Measurements from ENCODE around the gene LITAFD. TPM values are rescaled to one million over a fixed set of nuclear protein-coding genes. Genes with fewer than 3 reads are reported as not detected.

LITAFD gene
- total and polyA plus RNA-seq, 10 of the 15 experiments (the other 5 are each of a cell fraction or from before 2014, with no cell fraction given) = not detected

DNA sequence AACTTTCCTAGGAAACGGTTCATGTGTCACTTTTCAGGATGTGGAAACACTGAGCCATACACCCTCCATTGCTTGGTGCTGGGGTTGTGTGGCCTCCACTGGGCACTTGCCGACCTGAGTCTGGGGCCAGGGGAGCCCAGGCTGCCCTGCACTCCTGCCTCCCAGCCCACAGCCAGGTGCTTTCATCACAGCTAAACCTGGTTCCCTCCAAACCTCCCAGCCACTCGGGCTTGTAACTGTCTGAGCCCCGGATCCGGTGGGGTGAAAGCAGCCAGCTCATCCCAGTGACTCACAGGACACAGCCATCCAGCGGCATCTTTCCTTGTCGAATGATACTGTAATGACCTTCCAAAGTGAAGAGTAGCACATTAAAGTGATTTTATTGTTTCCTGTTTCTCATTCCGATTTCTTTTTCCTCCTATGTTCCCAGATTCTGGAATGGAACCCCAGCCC is 33.2 kb upstream of the LITAFD start:
- no peak for ATAC-seq
- H3K36me3 ChIP-seq (ENCODE audit: control insufficient read depth in 2 of 2, insufficient read depth in 2 of 2, low read length in 1 of 2) = peaks cover 44 to 50% of the 10 kb centered on the region in 2 experiments
- in situ Hi-C loops (cut with MboI) (no loop called here), intact Hi-C loops (cut with micrococcal nuclease; ENCODE audit: unreplicated experiment) (no loop called here)
- 85% methylated on average over 8 of the region's 8 CpGs for WGBS (ENCODE audit: insufficient coverage, insufficient replicate concordance, low lambda C conversion rate, missing lambda C conversion rate)
- H3K9ac ChIP-seq (ENCODE audit: control insufficient read depth, insufficient read depth, low read length) = no peak overlapping the region
- H3K9me3 ChIP-seq (replicated peaks; ENCODE audit: control insufficient read depth, insufficient read depth, low read length) = no peaks in the 10 kb centered on the region
- H3K27me3 ChIP-seq (replicated peaks in 1 of 2; ENCODE audit: control insufficient read depth in 2 of 2, insufficient read depth in 2 of 2, low read length in 1 of 2) = no peaks in the 10 kb centered on the region
- H4K20me1 ChIP-seq (ENCODE audit: control insufficient read depth, insufficient read depth) = no peaks in the 10 kb centered on the region; the same call in none of the 2 replicates
- H3K79me2 ChIP-seq (ENCODE audit: control insufficient read depth, insufficient read depth, low read length) = no peaks in the 10 kb centered on the region
- ChIA-PET CTCF (no interaction called here), RAD21 (ENCODE audit: unreplicated experiment) (no interaction called here), POLR2A (no interaction called here), SMC1A (ENCODE audit: uncharacterized antibody, unreplicated experiment) (no interaction called here)
- no peak for FAIRE-seq
- no TSS peak for BruUV-seq (replicated peaks)
- H3K27ac ChIP-seq (ENCODE audit: control insufficient read depth, insufficient read depth) = no peak overlapping the region
- no peaks in the 10 kb centered on the region; the same call in 1 of the 2 replicates for H3K4me1 ChIP-seq (ENCODE audit: control insufficient read depth, insufficient read depth, low read length)
- no peak overlapping the region for H3K4me3 ChIP-seq
- TF ChIP-seq KDM1A (IDR thresholded peaks at IDR 0.05; ENCODE audit: borderline replicate concordance) = no peak
- no peak for TF ChIP-seq EED (IDR thresholded peaks at IDR 0.05; ENCODE audit: low read depth)
- no peak for TF ChIP-seq MYB (IDR thresholded peaks at IDR 0.05; ENCODE audit: borderline replicate concordance, low read depth, low read length)
- TF ChIP-seq, protein P1, sequence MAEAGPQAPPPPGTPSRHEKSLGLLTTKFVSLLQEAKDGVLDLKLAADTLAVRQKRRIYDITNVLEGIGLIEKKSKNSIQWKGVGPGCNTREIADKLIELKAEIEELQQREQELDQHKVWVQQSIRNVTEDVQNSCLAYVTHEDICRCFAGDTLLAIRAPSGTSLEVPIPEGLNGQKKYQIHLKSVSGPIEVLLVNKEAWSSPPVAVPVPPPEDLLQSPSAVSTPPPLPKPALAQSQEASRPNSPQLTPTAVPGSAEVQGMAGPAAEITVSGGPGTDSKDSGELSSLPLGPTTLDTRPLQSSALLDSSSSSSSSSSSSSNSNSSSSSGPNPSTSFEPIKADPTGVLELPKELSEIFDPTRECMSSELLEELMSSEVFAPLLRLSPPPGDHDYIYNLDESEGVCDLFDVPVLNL (IDR thresholded peaks at IDR 0.05; ENCODE audit: low read depth, low read length) = no peak
- TF ChIP-seq SIX5 (IDR thresholded peaks at IDR 0.05; ENCODE audit: low read depth, low read length, severe bottlenecking) = no peak
- TF ChIP-seq YY1 (IDR thresholded peaks at IDR 0.05; ENCODE audit: low read depth, low read length) = no peak
- TF ChIP-seq, protein P2, sequence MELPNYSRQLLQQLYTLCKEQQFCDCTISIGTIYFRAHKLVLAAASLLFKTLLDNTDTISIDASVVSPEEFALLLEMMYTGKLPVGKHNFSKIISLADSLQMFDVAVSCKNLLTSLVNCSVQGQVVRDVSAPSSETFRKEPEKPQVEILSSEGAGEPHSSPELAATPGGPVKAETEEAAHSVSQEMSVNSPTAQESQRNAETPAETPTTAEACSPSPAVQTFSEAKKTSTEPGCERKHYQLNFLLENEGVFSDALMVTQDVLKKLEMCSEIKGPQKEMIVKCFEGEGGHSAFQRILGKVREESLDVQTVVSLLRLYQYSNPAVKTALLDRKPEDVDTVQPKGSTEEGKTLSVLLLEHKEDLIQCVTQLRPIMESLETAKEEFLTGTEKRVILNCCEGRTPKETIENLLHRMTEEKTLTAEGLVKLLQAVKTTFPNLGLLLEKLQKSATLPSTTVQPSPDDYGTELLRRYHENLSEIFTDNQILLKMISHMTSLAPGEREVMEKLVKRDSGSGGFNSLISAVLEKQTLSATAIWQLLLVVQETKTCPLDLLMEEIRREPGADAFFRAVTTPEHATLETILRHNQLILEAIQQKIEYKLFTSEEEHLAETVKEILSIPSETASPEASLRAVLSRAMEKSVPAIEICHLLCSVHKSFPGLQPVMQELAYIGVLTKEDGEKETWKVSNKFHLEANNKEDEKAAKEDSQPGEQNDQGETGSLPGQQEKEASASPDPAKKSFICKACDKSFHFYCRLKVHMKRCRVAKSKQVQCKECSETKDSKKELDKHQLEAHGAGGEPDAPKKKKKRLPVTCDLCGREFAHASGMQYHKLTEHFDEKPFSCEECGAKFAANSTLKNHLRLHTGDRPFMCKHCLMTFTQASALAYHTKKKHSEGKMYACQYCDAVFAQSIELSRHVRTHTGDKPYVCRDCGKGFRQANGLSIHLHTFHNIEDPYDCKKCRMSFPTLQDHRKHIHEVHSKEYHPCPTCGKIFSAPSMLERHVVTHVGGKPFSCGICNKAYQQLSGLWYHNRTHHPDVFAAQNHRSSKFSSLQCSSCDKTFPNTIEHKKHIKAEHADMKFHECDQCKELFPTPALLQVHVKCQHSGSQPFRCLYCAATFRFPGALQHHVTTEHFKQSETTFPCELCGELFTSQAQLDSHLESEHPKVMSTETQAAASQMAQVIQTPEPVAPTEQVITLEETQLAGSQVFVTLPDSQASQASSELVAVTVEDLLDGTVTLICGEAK (IDR thresholded peaks at IDR 0.05; ENCODE audit: borderline replicate concordance) = no peak
- no peak for TF ChIP-seq MTA3 (IDR thresholded peaks at IDR 0.05; ENCODE audit: borderline replicate concordance, low read length)
- no peak for TF ChIP-seq CBX3 (IDR thresholded peaks at IDR 0.05; ENCODE audit: borderline replicate concordance, low read depth)
- TF ChIP-seq SUPT20H (IDR thresholded peaks at IDR 0.05; ENCODE audit: borderline replicate concordance, control insufficient read depth, low read depth, low read length) = no peak
- TF ChIP-seq SMARCA5 (IDR thresholded peaks at IDR 0.05) = no peak
- TF ChIP-seq, protein P3, sequence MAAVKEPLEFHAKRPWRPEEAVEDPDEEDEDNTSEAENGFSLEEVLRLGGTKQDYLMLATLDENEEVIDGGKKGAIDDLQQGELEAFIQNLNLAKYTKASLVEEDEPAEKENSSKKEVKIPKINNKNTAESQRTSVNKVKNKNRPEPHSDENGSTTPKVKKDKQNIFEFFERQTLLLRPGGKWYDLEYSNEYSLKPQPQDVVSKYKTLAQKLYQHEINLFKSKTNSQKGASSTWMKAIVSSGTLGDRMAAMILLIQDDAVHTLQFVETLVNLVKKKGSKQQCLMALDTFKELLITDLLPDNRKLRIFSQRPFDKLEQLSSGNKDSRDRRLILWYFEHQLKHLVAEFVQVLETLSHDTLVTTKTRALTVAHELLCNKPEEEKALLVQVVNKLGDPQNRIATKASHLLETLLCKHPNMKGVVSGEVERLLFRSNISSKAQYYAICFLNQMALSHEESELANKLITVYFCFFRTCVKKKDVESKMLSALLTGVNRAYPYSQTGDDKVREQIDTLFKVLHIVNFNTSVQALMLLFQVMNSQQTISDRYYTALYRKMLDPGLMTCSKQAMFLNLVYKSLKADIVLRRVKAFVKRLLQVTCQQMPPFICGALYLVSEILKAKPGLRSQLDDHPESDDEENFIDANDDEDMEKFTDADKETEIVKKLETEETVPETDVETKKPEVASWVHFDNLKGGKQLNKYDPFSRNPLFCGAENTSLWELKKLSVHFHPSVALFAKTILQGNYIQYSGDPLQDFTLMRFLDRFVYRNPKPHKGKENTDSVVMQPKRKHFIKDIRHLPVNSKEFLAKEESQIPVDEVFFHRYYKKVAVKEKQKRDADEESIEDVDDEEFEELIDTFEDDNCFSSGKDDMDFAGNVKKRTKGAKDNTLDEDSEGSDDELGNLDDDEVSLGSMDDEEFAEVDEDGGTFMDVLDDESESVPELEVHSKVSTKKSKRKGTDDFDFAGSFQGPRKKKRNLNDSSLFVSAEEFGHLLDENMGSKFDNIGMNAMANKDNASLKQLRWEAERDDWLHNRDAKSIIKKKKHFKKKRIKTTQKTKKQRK (IDR thresholded peaks at IDR 0.05; ENCODE audit: low read depth, low read length) = no peak
- TF ChIP-seq SMAD5 (IDR thresholded peaks at IDR 0.05; ENCODE audit: low read depth) = no peak
- no peak for TF ChIP-seq GATAD2B (conservative IDR thresholded peaks at IDR 0.05; ENCODE audit: low read depth)
- no peak for TF ChIP-seq HDGF (IDR thresholded peaks at IDR 0.05)
- no peak for TF ChIP-seq ZBED1 (IDR thresholded peaks at IDR 0.05; ENCODE audit: borderline replicate concordance)
- no peak for TF ChIP-seq CBFB (IDR thresholded peaks at IDR 0.05; ENCODE audit: low read depth)
- TF ChIP-seq TCF7 (IDR thresholded peaks at IDR 0.05; ENCODE audit: borderline replicate concordance) = no peak
- TF ChIP-seq HCFC1 (IDR thresholded peaks at IDR 0.05; ENCODE audit: low read length) = no peak
- no peak overlapping the region for H3K4me2 ChIP-seq (ENCODE audit: control insufficient read depth, insufficient read depth)
- no peak for DNase-seq (ENCODE audit: low read depth, low spot score)
- H2AFZ ChIP-seq (ENCODE audit: control insufficient read depth, low read depth, low read length) = no peak overlapping the region
